IMR-90 (cell line): ENCODE measurements around the gene RPP25. TPM values are rescaled to one million over a fixed set of nuclear protein-coding genes. Genes with fewer than 3 reads are reported as not detected.

ENCODE experiments used
- ATAC-seq: fragments of 200-7000 bp; cut with Tn5 transposase; 2 replicates; pipeline ENCODE4 v1.9.1; 2020; ENCODE audit warnings: low read depth, mild to moderate bottlenecking, moderate library complexity
- BruUV-seq: library from RNA; stranded (reverse); fragments of 400-500 nt; replicated peaks from 2 replicates; lab custom pipeline; 2021; lab: Mats Ljungman, UMichigan
- CTCF ChIA-PET: fragments of 300-600 bp; formaldehyde crosslinking; extraction: SDS; loops from one replicate; lab custom pipeline; 2021; ENCODE audit warnings: antibody characterized with exemption; lab: Yijun Ruan, JAX
- POLR2A ChIA-PET: fragments of 300-600 bp; sonication (Branson Sonifier 250); formaldehyde crosslinking; loops from one replicate; lab custom pipeline; 2022; ENCODE audit warnings: antibody characterized with exemption; ENCODE audit not compliant: unreplicated experiment; lab: Charles Lee
- DNase-seq: peaks from one replicate; pipeline ENCODE4 v3.0.0; 2013
- H2AFZ ChIP-seq: replicated peaks from 2 replicates; pipeline ENCODE3; 2013; ENCODE audit warnings: low read length, mild to moderate bottlenecking; ENCODE audit not compliant: poor library complexity
- H2AK5ac ChIP-seq: 2 replicates; pipeline ENCODE4 v1.6.1; 2013; ENCODE audit warnings: low read depth, low read length, inconsistent platforms
- H2AK9ac ChIP-seq: replicated peaks from 2 replicates; pipeline ENCODE3; 2013; ENCODE audit warnings: mild to moderate bottlenecking, low read depth, low read length, moderate library complexity; ENCODE audit not compliant: poor library complexity
- H2BK120ac ChIP-seq: 2 replicates; pipeline ENCODE4 v1.6.1; 2013; ENCODE audit warnings: low read depth, low read length, inconsistent platforms
- H2BK15ac ChIP-seq: 3 replicates; pipeline ENCODE4 v1.6.1; 2013; ENCODE audit warnings: low read depth, low read length, inconsistent platforms
- H2BK20ac ChIP-seq: 2 replicates; pipeline ENCODE4 v1.6.1; 2013; ENCODE audit warnings: low read depth, mild to moderate bottlenecking, inconsistent platforms, low read length, moderate library complexity
- H2BK5ac ChIP-seq: 2 replicates; pipeline ENCODE4 v1.6.1; 2013; ENCODE audit warnings: mild to moderate bottlenecking, low read depth, low read length, inconsistent platforms; ENCODE audit not compliant: poor library complexity, severe bottlenecking
- H3K14ac ChIP-seq: replicated peaks from 2 replicates; pipeline ENCODE4 v1.6.1; 2013; ENCODE audit warnings: low read depth, low read length, inconsistent platforms
- H3K18ac ChIP-seq: 2 replicates; pipeline ENCODE4 v1.6.1; 2013; ENCODE audit warnings: low read depth, low read length, control low read depth
- H3K23ac ChIP-seq: 2 replicates; pipeline ENCODE4 v1.6.1; 2013; ENCODE audit warnings: low read depth, low read length, inconsistent platforms
- H3K27ac ChIP-seq: 2 replicates; pipeline ENCODE4 v1.5.1; 2013; ENCODE audit warnings: mild to moderate bottlenecking, control low read depth, low read length; ENCODE audit not compliant: insufficient read depth
- H3K27me3 ChIP-seq: 2 replicates; pipeline ENCODE4 v1.6.1; 2013; ENCODE audit warnings: low read length; ENCODE audit not compliant: control insufficient read depth, insufficient read depth
- H3K36me3 ChIP-seq: 2 replicates; pipeline ENCODE4 v1.6.1; 2013; ENCODE audit warnings: low read length, mixed read lengths; ENCODE audit not compliant: control insufficient read depth, insufficient read depth
- H3K4ac ChIP-seq: 2 replicates; pipeline ENCODE4 v1.6.1; 2013; ENCODE audit warnings: low read depth, low read length, inconsistent platforms
- H3K4me1 ChIP-seq: 2 replicates; pipeline ENCODE4 v1.6.1; 2013; ENCODE audit warnings: low read length, mixed read lengths; ENCODE audit not compliant: control insufficient read depth, insufficient read depth
- H3K4me2 ChIP-seq: 2 replicates; pipeline ENCODE4 v1.6.1; 2013; ENCODE audit warnings: low read depth, mild to moderate bottlenecking, control low read depth, low read length, moderate library complexity
- H3K4me3 ChIP-seq: 2 replicates; pipeline ENCODE4 v1.5.1; 2013; ENCODE audit warnings: low read depth, mild to moderate bottlenecking, control low read depth, low read length, moderate library complexity; ENCODE audit not compliant: insufficient read depth
- H3K56ac ChIP-seq: 2 replicates; pipeline ENCODE4 v1.6.1; 2013; ENCODE audit warnings: low read length, inconsistent platforms; ENCODE audit not compliant: insufficient read depth; ENCODE audit errors: extremely low read depth
- H3K79me1 ChIP-seq, 2 experiments: 2 replicates each; pipeline ENCODE4 v1.6.1; 2013; ENCODE audit warnings: low read length in 2 of 2, inconsistent platforms in 1 of 2, low read depth in 1 of 2
- H3K9ac ChIP-seq: 2 replicates; pipeline ENCODE4 v1.6.1; 2013; ENCODE audit warnings: low read depth, low read length, control low read depth
- H3K9me1 ChIP-seq: 2 replicates; pipeline ENCODE4 v1.6.1; 2013; ENCODE audit warnings: low read length, inconsistent platforms; ENCODE audit not compliant: insufficient read depth
- H3K9me3 ChIP-seq: 2 replicates; pipeline ENCODE4 v1.6.1; 2013; ENCODE audit warnings: low read length; ENCODE audit not compliant: control insufficient read depth, insufficient read depth
- H4K20me1 ChIP-seq: 2 replicates; pipeline ENCODE4 v1.6.1; 2013; ENCODE audit warnings: low read length, inconsistent platforms; ENCODE audit not compliant: insufficient read depth
- H4K5ac ChIP-seq: 2 replicates; pipeline ENCODE4 v1.6.1; 2013; ENCODE audit warnings: mild to moderate bottlenecking, low read depth, low read length, control low read depth
- H4K8ac ChIP-seq, 2 experiments: 2 replicates each; pipeline ENCODE4 v1.6.1; 2013; ENCODE audit warnings: low read depth in 2 of 2, low read length in 2 of 2, control low read depth in 1 of 2, inconsistent platforms in 1 of 2
- H4K91ac ChIP-seq: 2 replicates; pipeline ENCODE4 v1.6.1; 2013; ENCODE audit warnings: low read depth, low read length, inconsistent platforms; ENCODE audit not compliant: insufficient read depth
- MAFK ChIP-seq: IDR thresholded peaks from 2 replicates; pipeline ENCODE4 v1.6.1; 2012; ENCODE audit warnings: low read depth, low read length, improper control_type of control experiment
- SMC3 ChIP-seq: fragments of 150-350 bp; IDR thresholded peaks from 2 replicates; pipeline ENCODE4 v1.6.1; 2016; ENCODE audit warnings: low read depth, mild to moderate bottlenecking, antibody characterized with exemption, low read length, moderate library complexity
- dilution Hi-C: fragments of 300-500 bp; cut with HindIII; formaldehyde crosslinking; loops from one replicate; pipeline ENCODE4 v1.14.3; 2018; ENCODE audit warnings: low sequenced_read_pairs; ENCODE audit not compliant: unreplicated experiment
- in situ Hi-C: fragments of 300-500 bp; cut with MboI; formaldehyde crosslinking; loops from 3 replicates; pipeline ENCODE4 v1.14.3; 2019; ENCODE audit warnings: low sequenced_read_pairs, inconsistent platforms, mixed read lengths
- intact Hi-C: fragments of 100-400 bp; cut with micrococcal nuclease; formaldehyde crosslinking; loops from 2 replicates; pipeline ENCODE4 v1.10.0; 2022
- polyA plus RNA-seq, 3 experiments: library from polyadenylated mRNA; depleted of rRNA; stranded (reverse); fragments of >200 nt; gene quantifications; 2 replicates each; pipeline ENCODE4 v1.2.3, GENCODE V29; 2012; ENCODE audit warnings: low replicate concordance in 1 of 3
- total RNA-seq: library from RNA; depleted of rRNA; stranded (reverse); fragments of >200 nt; gene quantifications from 2 replicates; pipeline ENCODE4 v1.2.3, GENCODE V29; 2012

Gene RPP25
- total and polyA plus RNA-seq, 2 of the 4 experiments (the other 2 are of a cell fraction): 0.18 to 0.38 TPM

DNA sequence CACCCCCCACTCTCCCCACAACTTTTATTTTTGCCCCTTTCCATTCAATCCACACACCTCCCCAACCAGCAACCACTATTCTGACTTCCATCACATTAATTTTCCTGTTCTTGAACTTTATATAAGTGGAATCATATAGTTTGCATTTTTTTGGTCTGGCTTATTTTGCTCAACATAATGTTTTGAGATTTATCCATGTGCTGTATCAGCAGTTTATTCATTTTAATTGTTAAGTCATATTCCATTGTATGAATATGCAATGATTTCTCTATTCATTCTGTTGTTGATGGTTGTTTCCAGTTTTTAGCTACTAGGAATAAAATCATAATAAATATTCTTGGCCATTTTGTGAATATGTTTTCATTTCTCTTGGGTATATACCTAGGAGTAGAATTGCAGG lies 33.0 kb upstream of the RPP25 start:
- Histone ChIP-seq H3K18ac (no peak overlapping the region), H3K4ac (no peak overlapping the region), H3K56ac (no peak overlapping the region), H4K5ac (no peak overlapping the region), H3K4me2 (no peak overlapping the region), H4K91ac (no peak overlapping the region), H2BK120ac (no peak overlapping the region), H2BK5ac (no peak overlapping the region), H3K9ac (no peak overlapping the region), H3K9me1 (no peaks in the 10 kb centered on the region), H3K79me1 (no peaks in the 10 kb centered on the region), H4K8ac (no peak overlapping the region), H2AK5ac (no peak overlapping the region), H4K20me1 (no peaks in the 10 kb centered on the region), H2BK20ac (no peak overlapping the region), H2AK9ac (no peak overlapping the region), H3K4me1 (no peaks in the 10 kb centered on the region), H3K36me3 (no peaks in the 10 kb centered on the region), H3K27me3 (peaks cover 15% of the 10 kb centered on the region), H3K4me3 (no peak overlapping the region), H2BK15ac (no peak overlapping the region), H3K23ac (no peak overlapping the region), H3K9me3 (no peaks in the 10 kb centered on the region), H3K27ac (no peak overlapping the region), H2AFZ (no peak overlapping the region), H3K14ac (no peak overlapping the region)
- DNase-seq: no peak
- intact Hi-C loops (no loop called here), dilution Hi-C loops (no loop called here), in situ Hi-C loops (no loop called here)
- TF ChIP-seq MAFK (peak; percentile 76), SMC3 (no peak)
- ChIA-PET POLR2A (no interaction called here), CTCF (no interaction called here)
- ATAC-seq: no peak
- no TSS peak for BruUV-seq
